K562 (cell line): Measurements from ENCODE around the gene FAM43B. TPM values are rescaled to one million over a fixed set of nuclear protein-coding genes. Genes with fewer than 3 reads are reported as not detected.

Experiments
- FOXA1 ChIP-seq: fragments of 450-650 bp; IDR thresholded peaks from 2 replicates; pipeline ENCODE4 v1.6.1; 2016; ENCODE audit warnings: mild to moderate bottlenecking, borderline replicate concordance
- FOXJ2 ChIP-seq: fragments of 200-800 bp; sonication (Bioruptor generic); IDR thresholded peaks from 2 replicates; pipeline ENCODE4 v1.6.1; 2016; ENCODE audit warnings: missing genetic modification characterization, missing compliant biosample characterization
- HSF4 ChIP-seq: fragments of 250-450 bp; sonication (Bioruptor Pico); IDR thresholded peaks from 2 replicates; pipeline ENCODE4 v2.1.2; 2022; ENCODE audit warnings: mild to moderate bottlenecking, moderate library complexity, borderline replicate concordance
- KDM4B ChIP-seq, 2 experiments: fragments of 450-650 bp in 1 of 2; sonication (generic) in 1 of 2; IDR thresholded peaks; 2 replicates each; pipeline ENCODE4 v1.6.1; 2016 to 2017; ENCODE audit warnings: borderline replicate concordance in 2 of 2, antibody characterized with exemption in 1 of 2, low read depth in 1 of 2, mild to moderate bottlenecking in 1 of 2
- NR2F6 ChIP-seq: fragments of 450-650 bp; formaldehyde crosslinking; IDR thresholded peaks from 2 replicates; pipeline ENCODE4 v1.4.0; 2020; ENCODE audit warnings: mild to moderate bottlenecking
- PYGO2 ChIP-seq: fragments of 450-650 bp; IDR thresholded peaks from 2 replicates; pipeline ENCODE4 v1.6.1; 2016; ENCODE audit warnings: mild to moderate bottlenecking, missing genetic modification characterization, moderate library complexity, missing compliant biosample characterization
- RBFOX2 ChIP-seq: fragments of 200-400 bp; formaldehyde crosslinking; IDR thresholded peaks from 2 replicates; pipeline ENCODE4 v1.6.1; 2017; ENCODE audit warnings: low read depth, mild to moderate bottlenecking, low read length, moderate library complexity
- SETDB1 ChIP-seq: IDR thresholded peaks from one replicate; pipeline ENCODE4 v1.6.1; 2012; ENCODE audit warnings: low read length, control low read depth, inconsistent platforms
- ZNF232 ChIP-seq: sonication (generic); formaldehyde crosslinking; IDR thresholded peaks from 2 replicates; pipeline ENCODE4 v1.8.0; 2022; ENCODE audit warnings: mild to moderate bottlenecking, missing genetic modification reagents
- ZNF274 ChIP-seq: IDR thresholded peaks from 2 replicates; pipeline ENCODE4 v1.6.1; 2011; ENCODE audit warnings: low read depth, mild to moderate bottlenecking, low read length, moderate library complexity, borderline replicate concordance
- polyA plus RNA-seq, 8 experiments: library from polyadenylated mRNA; depleted of rRNA in 4 of 8; stranded (reverse) in 5 of 8; unstranded in 3 of 8; fragments of >200 nt; fragmentation: Nextera tagmentation in 2 of 8; fragmentation: Illumina TruSeq in 1 of 8; extraction: Ambion mirVana in 2 of 8; extraction: Trizol in 1 of 8; gene quantifications; 2 replicates each; pipeline versions ENCODE4 v1.2.1 to v1.2.3, GENCODE V29; 2011 to 2014; ENCODE audit warnings: inconsistent platforms in 1 of 8, missing spikeins in 1 of 8
- total RNA-seq, 7 experiments: library from RNA; depleted of rRNA in 6 of 7; stranded (reverse); fragments of >200 nt in 6 of 7; fragmentation: Illumina TruSeq in 2 of 7; extraction: Trizol in 2 of 7; gene quantifications; 2 replicates each; pipeline versions ENCODE4 v1.2.1 to v1.2.3, GENCODE V29; 2011 to 2021; ENCODE audit warnings: low replicate concordance in 1 of 7
- TF ChIP-seq, protein P1 (sequence below): sonication (generic); formaldehyde crosslinking; IDR thresholded peaks from 2 replicates; pipeline ENCODE4 v1.4.0; 2020; ENCODE audit warnings: mild to moderate bottlenecking, missing genetic modification reagents
- TF ChIP-seq, protein P2 (sequence below): fragments of 250-450 bp; sonication (Bioruptor Pico); IDR thresholded peaks from 2 replicates; pipeline ENCODE4 v1.5.0; 2021; ENCODE audit warnings: mild to moderate bottlenecking, moderate library complexity
- TF ChIP-seq, protein P3 (sequence below): IDR thresholded peaks from 2 replicates; pipeline ENCODE4 v1.6.1; 2012; ENCODE audit warnings: low read depth, low read length, improper control_type of control experiment, borderline replicate concordance
- TF ChIP-seq, protein P4 (sequence below), 3 experiments: IDR thresholded peaks in 2 of 3; conservative IDR thresholded peaks in 1 of 3; 2 replicates each; pipeline ENCODE4 v1.5.1; 2011 to 2012; ENCODE audit warnings: low read length in 3 of 3, mild to moderate bottlenecking in 3 of 3, control low read depth in 2 of 3, improper control_type of control experiment in 1 of 3, inconsistent platforms in 1 of 3, low read depth in 1 of 3, mixed read lengths in 1 of 3, moderate library complexity in 1 of 3; ENCODE audit not compliant: insufficient read depth in 2 of 3
- TF ChIP-seq, protein P5 (sequence below): fragments of 450-650 bp; IDR thresholded peaks from 2 replicates; pipeline ENCODE4 v1.6.1; 2017; ENCODE audit warnings: antibody characterized with exemption, mild to moderate bottlenecking

The FAM43B gene
- total and polyA plus RNA-seq, 9 of the 15 experiments (the other 6 are each of a cell fraction or from before 2014, with no cell fraction given), result not detected

DNA sequence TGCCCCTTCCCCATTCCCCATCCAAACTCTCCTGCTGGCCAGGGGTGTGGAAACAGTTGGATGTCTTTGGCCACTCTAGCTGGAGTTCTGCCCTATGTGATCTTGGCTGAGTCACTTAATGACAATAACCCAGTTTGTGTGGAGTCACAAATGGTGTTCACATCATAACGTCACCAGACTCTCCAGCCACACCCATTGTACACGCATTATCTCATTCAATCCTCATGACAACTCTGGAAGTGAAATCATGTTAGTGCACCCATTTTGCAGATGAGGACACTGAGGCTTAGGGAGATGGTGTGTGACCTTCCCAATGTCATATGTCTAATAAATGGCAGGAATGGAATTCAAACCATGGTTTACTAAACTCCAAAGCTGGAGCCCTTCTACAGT lies 35.3 kb downstream of the FAM43B start (continued):
- TF ChIP-seq, protein P1, sequence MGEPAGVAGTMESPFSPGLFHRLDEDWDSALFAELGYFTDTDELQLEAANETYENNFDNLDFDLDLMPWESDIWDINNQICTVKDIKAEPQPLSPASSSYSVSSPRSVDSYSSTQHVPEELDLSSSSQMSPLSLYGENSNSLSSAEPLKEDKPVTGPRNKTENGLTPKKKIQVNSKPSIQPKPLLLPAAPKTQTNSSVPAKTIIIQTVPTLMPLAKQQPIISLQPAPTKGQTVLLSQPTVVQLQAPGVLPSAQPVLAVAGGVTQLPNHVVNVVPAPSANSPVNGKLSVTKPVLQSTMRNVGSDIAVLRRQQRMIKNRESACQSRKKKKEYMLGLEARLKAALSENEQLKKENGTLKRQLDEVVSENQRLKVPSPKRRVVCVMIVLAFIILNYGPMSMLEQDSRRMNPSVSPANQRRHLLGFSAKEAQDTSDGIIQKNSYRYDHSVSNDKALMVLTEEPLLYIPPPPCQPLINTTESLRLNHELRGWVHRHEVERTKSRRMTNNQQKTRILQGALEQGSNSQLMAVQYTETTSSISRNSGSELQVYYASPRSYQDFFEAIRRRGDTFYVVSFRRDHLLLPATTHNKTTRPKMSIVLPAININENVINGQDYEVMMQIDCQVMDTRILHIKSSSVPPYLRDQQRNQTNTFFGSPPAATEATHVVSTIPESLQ, result no peak
- TF ChIP-seq, protein P2, sequence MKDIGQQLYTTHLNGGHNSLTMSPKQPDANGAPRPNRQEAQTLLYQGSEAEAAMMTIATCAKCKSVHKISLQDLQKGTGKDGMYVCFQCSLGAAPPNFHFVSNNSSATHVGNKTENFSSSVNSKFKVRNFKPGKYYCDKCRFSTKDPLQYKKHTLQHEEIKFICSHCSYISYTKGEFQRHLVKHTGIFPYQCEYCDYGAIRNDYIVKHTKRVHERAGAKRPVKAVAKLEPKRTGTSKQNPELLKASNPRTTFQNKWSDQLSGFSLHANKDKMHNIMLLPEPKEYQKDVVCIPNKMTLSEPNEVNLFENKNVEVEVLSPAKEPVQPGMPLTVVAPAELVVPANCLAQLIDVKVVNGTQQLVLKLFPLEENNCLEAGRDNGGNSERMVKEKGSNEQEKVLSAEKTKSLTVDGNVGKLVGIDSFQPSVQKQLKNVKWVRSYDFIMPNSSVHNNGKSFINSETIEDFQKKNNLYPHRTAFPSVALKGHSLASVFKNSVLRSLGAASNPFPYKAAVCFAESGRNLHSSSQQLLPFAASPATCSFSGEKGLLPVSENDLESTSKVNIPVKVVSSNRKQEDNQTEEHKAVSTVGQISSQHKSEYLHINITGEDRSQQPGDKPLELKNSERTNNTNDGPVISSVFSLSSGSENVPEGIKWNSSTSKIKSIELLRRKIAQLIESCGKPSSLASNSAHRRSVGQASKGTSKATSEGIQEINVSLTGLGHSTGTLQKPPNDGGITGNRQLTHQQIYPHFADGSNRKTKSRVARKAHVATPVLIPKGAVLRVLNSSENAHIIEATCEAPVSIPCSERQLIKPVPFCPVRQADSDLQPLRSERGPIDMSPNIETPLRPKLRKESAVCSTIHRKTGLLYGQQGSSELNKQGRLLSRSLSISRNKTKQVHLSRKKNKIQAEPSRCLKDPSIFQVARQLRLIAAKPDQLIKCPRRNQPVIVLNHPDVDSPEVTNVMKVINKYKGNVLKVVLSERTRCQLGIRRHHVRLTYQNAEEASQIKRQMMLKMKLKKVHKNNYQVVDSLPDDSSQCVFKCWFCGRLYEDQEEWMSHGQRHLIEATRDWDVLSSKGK, result no peak
- TF ChIP-seq SETDB1 (no peak), HSF4 (CRISPR knock-in tag) (no peak), FOXA1 (no peak), RBFOX2 (no peak), ZNF232 (CRISPR knock-in tag) (no peak), PYGO2 (tag) (no peak), FOXJ2 (no peak), KDM4B (IDR thresholded peaks at IDR 0.05; ENCODE audit: borderline replicate concordance in 2 of 2, low read depth in 1 of 2) (no peak), NR2F6 (CRISPR knock-in tag) (no peak), ZNF274 (no peak)
- TF ChIP-seq, protein P3, sequence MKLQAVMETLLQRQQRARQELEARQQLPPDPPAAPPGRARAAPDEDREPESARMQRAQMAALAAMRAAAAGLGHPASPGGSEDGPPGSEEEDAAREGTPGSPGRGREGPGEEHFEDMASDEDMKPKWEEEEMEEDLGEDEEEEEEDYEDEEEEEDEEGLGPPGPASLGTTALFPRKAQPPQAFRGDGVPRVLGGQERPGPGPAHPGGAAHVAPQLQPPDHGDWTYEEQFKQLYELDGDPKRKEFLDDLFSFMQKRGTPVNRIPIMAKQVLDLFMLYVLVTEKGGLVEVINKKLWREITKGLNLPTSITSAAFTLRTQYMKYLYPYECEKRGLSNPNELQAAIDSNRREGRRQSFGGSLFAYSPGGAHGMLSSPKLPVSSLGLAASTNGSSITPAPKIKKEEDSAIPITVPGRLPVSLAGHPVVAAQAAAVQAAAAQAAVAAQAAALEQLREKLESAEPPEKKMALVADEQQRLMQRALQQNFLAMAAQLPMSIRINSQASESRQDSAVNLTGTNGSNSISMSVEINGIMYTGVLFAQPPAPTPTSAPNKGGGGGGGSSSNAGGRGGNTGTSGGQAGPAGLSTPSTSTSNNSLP, result no peak
- TF ChIP-seq, protein P4, sequence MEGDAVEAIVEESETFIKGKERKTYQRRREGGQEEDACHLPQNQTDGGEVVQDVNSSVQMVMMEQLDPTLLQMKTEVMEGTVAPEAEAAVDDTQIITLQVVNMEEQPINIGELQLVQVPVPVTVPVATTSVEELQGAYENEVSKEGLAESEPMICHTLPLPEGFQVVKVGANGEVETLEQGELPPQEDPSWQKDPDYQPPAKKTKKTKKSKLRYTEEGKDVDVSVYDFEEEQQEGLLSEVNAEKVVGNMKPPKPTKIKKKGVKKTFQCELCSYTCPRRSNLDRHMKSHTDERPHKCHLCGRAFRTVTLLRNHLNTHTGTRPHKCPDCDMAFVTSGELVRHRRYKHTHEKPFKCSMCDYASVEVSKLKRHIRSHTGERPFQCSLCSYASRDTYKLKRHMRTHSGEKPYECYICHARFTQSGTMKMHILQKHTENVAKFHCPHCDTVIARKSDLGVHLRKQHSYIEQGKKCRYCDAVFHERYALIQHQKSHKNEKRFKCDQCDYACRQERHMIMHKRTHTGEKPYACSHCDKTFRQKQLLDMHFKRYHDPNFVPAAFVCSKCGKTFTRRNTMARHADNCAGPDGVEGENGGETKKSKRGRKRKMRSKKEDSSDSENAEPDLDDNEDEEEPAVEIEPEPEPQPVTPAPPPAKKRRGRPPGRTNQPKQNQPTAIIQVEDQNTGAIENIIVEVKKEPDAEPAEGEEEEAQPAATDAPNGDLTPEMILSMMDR (IDR thresholded peaks at IDR 0.05 in 2 of 3, conservative IDR thresholded peaks at IDR 0.05 in 1 of 3; ENCODE audit: insufficient read depth in 2 of 3, low read depth in 1 of 3, low read length in 3 of 3), result no peak
- TF ChIP-seq, protein P5, sequence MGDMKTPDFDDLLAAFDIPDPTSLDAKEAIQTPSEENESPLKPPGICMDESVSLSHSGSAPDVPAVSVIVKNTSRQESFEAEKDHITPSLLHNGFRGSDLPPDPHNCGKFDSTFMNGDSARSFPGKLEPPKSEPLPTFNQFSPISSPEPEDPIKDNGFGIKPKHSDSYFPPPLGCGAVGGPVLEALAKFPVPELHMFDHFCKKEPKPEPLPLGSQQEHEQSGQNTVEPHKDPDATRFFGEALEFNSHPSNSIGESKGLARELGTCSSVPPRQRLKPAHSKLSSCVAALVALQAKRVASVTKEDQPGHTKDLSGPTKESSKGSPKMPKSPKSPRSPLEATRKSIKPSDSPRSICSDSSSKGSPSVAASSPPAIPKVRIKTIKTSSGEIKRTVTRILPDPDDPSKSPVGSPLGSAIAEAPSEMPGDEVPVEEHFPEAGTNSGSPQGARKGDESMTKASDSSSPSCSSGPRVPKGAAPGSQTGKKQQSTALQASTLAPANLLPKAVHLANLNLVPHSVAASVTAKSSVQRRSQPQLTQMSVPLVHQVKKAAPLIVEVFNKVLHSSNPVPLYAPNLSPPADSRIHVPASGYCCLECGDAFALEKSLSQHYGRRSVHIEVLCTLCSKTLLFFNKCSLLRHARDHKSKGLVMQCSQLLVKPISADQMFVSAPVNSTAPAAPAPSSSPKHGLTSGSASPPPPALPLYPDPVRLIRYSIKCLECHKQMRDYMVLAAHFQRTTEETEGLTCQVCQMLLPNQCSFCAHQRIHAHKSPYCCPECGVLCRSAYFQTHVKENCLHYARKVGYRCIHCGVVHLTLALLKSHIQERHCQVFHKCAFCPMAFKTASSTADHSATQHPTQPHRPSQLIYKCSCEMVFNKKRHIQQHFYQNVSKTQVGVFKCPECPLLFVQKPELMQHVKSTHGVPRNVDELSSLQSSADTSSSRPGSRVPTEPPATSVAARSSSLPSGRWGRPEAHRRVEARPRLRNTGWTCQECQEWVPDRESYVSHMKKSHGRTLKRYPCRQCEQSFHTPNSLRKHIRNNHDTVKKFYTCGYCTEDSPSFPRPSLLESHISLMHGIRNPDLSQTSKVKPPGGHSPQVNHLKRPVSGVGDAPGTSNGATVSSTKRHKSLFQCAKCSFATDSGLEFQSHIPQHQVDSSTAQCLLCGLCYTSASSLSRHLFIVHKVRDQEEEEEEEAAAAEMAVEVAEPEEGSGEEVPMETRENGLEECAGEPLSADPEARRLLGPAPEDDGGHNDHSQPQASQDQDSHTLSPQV, result no peak
